Cardiac septum (tissue), 1 donor: ENCODE results near the gene TEX14. TPM values are rescaled to one million over a fixed set of nuclear protein-coding genes. Genes with fewer than 3 reads are reported as not detected.

Experiments
- DNase-seq: peaks from one replicate; pipeline ENCODE4 v3.0.0-alpha.2; 2020; ENCODE audit warnings: low spot score
- intact Hi-C: fragments of 100-400 bp; cut with DNase I; formaldehyde crosslinking; loops from one replicate; pipeline ENCODE4 v1.14.0; 2022
- total RNA-seq: library from RNA; stranded (reverse); fragmentation: NEBNext Ultra II Directional; extraction: Animal tissue kit (Norgen Biotek cat#: 25700); gene quantifications from one replicate; pipeline ENCODE4 v1.2.1, GENCODE V29; 2021
- donor health status: DM: no; HTN: no; CAD: no.

The TEX14 gene
- total RNA-seq, 1 donor from 2014 or later, result 0.32 TPM

DNA sequence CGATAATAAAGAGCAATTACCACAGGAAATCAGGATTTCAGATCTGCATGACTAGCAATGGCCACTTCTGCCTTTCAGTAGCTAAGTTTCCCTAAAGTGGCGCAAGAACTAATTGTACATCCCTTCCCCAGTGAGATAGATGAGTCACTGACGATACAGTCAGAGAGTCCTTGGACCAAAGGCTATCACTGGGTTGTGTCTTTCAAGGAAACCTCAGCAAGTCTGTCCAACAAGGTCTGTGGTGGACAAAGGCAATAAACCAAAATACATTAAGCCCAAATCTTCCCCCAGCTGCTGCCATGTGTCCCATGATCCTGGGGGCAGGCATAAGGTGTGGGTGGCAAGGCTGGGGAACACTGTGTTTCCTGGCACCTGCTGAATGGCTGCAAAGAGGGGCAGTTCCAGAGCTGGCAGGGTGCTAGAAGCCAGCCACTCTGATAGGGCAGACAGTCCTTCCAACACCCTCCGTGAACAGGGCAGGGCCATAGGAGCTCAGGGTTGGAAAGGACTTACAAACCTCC is 156.9 kb downstream of the TEX14 start:
- intact Hi-C loops, result loop anchor here (5.0 kb wide), 1 partner anchor 52 kb away; no protein-coding TSS in a partner anchor
- no peak for DNase-seq

DNA sequence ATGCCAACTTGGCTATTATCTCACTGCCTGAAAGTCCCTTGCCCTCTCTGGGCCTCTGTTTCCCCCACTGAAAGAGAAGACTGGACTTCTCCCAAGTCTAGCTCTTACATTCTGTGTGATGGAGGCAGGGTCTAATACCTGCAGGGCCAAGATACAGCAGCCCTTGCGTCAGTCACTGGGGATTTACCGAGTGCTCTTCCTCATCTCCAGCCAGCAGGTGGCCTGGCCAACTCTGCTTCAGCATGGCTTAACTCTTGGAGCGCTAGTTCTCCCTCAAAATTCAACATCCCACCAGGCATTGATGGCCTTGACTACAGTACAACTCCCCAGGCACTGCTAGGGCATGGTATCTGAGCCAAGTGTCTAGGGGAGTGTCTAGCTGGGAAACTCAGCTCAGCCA is 157.5 kb downstream of the TEX14 start:
- intact Hi-C loops, result loop anchor here (5.0 kb wide), 1 partner anchor 53 kb away; no protein-coding TSS in a partner anchor
- no peak for DNase-seq

DNA sequence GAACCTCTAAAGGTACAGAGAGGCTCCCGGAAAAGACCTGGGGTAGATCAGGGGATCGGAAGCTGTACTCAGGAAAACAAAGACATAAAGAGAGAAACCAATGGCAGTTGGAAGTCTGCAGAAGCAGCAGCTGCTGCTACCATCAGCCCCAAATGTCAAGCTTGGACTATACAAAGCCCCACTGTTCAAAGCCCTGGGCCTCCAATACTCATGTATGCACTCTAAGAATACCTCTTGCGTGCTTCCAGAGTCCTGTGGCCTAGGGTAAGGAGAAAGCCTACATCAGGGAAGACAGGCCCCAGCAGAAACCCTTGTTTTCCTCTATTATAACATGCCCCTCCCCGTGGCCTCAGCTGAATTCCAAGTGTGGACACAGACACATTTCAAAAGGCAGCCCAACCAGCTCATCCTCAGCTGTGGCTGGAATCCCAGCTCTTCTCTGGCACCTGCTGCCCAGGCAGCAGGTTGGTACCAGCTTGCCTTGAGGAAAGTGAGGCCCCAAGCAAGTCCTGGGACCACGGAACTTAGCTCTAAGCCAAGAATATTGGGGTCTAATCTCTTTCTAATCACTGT is 158.1 kb downstream of the TEX14 start:
- DNase-seq, result no peak
- intact Hi-C loops, result loop anchor here (5.0 kb wide), 1 partner anchor 54 kb away; no protein-coding TSS in a partner anchor

DNA sequence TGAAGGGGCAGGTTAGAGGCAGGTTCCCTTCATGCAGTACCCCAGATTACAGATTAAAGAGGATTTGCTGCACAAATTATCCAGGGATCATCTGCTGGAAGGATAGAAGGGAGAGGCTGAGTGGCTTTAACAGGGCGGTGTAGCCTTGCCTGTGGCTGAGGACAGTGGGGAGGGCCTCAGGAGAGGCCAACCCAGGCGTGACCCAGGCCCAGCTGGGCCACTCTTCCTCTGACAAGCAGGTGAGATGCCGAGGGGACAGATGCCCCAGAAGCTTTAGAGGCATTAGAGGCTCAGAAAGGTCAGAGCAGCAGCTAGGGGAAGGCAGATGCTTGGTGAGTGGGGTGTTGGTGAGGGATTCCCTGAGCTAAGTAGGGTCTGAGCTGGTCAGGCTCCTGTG is 159.3 kb downstream of the TEX14 start:
- peak; percentile 38 for DNase-seq
- intact Hi-C loops, result loop anchor here (5.0 kb wide), 1 partner anchor 55 kb away; no protein-coding TSS in a partner anchor

DNA sequence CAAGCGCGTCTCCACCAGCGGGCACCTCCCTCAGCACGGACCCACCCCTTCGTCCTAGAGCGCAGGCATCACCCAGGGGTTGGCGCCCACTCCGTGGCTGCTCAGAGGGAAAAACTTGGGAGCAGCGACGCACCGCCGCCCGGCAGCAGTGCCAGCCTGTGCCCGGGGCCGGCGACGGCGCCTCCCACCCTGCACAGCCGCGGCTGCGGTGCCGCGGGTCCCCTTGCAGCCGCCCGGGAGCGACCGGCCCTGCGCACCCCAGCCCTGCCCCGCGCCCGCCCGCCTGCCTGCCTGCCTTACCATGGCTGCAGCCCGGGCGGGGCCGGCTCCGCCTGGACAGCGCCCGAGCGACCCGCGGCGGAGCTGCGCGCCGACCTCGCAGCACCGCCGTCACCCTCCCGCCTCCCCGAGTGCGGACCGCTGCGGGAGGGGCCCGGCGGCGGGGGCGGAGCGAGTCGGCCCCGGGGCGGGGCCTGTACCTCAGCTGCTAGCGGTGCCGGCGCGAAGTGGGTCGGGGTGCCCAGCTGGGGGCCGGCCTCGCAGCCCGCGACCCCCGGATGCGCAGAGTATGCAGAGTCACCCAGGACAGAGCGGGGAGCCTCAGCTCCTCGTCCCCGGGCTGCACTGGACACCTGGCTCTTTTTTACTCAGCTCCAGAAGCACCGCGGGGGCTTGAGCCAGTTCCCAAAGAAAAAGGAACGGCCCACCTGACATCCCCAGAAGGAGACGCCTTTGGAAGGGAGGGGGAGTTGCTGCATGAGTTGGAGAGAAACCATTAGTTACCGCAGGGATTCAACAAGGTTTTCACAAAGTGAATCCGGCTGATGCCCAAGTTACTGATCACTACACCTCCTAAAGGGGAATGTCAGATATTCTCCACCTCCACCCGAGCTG is 159.9 kb downstream of the TEX14 start:
- intact Hi-C loops, result loop anchor here (5.0 kb wide), 1 partner anchor 55 kb away; no protein-coding TSS in a partner anchor
- DNase-seq, result peak; percentile 86

DNA sequence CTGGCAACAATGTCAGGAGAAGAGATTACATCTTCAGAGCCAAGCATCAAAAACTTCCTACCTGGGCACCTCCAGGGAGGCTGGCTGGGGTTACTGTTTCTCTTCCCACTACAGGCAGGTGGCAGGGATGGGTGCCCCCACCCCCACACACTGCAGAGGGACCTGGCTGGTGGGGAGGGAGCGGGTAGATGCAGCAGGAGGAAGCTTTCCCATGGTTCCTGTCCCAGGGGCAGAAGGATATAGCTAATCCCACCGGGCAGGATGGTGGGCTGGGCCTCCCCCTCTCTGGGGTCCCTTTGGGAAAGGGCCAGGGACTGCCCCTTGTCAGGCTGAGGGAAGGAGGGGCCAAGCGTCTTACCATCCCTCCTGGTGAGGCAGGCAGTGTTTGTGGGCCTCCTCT is 160.7 kb downstream of the TEX14 start:
- intact Hi-C loops, result loop anchor here (5.0 kb wide), 1 partner anchor 56 kb away; no protein-coding TSS in a partner anchor
- DNase-seq, result no peak

DNA sequence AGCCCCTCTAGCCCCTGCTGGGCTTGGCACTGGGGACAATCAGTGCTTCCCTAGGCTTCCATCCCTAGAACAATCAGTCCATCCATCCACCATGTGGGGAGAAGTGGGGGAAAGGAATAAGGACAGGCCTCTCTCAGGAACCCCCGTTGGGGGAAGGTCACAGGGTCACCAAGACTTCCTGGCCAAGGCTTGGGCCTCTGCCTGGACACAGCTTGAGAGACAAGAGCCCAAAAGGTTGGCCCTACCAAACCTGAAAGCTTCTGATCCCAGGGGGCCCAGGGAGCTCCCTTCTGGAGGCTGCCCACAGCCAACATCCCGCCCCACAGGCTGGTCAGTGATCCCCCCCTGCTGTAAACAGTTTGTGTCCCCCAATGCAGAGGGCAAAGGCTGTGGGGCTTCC is 161.2 kb downstream of the TEX14 start:
- peak; percentile 50 for DNase-seq
- intact Hi-C loops, result loop anchor here (5.0 kb wide), 1 partner anchor 57 kb away; no protein-coding TSS in a partner anchor

DNA sequence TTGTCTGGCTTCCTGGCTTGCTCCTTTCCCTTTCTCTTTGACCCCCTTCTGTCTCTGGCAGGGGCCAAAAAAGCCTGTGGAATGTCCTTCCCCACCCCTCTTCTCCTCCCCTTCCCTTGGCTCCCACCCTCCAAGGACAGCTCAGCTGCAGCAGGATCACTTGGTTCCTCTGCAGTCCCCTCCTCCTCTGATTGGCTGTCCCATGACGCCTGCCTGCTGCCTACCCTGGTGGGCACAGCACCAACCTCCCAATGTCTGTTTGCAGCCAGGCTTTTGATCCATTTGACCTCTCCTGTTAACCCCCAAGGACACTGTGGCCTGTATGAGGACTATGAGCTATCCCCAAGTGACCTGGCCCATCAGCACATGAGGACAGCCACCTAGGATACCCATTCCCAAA is 162.6 kb downstream of the TEX14 start:
- no peak for DNase-seq
- intact Hi-C loops, result loop anchor here (10.0 kb wide), 2 partner anchors 166 to 686 kb away; partner anchors contain the start of genes RAD51C, SMG8 and TEX14

DNA sequence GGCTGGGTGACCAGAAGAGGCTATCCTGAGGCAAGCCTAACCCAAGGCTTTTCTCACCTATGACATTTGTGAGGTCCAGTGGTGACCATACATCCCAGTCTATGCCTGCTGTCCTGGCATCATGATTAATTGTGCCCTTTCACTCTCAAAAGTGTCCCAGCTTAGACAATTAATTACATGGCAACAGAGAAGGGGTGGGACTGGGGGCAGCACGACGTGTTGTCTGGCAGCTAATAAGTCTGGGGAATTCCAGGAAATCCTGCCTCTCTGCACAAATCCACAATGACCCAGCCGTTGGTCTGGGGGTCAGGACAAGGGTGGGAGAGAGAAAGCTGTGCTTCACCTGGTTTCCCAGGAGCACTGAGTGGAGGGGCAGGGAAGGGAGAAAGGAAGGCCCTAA is 163.4 kb downstream of the TEX14 start:
- intact Hi-C loops, result loop anchor here (10.0 kb wide), 2 partner anchors 166 to 686 kb away; partner anchors contain the start of genes RAD51C, SMG8 and TEX14
- no peak for DNase-seq

DNA sequence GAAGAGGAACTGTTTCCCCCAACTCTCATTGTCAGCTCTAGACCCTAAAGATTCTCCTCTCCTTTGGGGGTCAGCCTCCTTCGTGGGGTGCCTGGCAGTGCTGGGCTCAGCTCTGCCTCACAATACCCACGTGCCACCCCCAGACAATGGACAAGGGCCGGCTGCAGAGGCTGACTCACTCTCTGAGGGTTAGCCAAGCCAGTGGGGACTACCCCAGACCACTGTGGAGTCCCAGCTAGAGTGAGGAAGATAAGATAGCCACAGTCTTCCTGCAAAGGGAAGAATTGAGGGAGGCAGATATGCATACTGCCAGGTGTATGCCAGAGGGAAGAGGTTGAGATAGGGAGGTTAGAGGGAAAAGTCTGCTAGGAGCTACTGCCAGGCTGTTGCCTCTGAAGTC is 163.9 kb downstream of the TEX14 start:
- intact Hi-C loops, result loop anchor here (10.0 kb wide), 2 partner anchors 167 to 687 kb away; partner anchors contain the start of genes RAD51C, SMG8 and TEX14

DNA sequence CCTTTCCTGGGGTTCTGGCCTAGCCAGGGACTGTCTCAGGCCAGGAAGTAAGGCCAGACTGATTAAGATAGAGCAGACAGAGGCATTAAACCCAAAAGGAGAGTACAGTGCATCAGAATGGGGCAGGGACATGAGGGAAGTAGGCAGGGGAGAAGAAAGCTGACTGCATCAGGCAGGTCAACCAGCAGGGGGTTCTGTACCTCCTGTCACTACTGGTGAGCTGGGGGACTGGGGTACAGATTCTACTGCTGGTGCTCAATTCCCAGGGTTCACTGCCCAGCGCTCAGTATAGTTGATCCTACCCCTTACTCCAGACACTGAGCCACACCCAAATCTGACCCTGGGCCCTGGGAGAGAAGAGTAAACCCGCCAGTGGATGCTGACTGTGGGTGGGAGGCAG is 164.5 kb downstream of the TEX14 start:
- intact Hi-C loops, result loop anchor here (10.0 kb wide), 2 partner anchors 167 to 687 kb away; partner anchors contain the start of genes RAD51C, SMG8 and TEX14

More for the DNA sequence above, 163.9 kb downstream of the TEX14 start:
- no peak for DNase-seq

DNA sequence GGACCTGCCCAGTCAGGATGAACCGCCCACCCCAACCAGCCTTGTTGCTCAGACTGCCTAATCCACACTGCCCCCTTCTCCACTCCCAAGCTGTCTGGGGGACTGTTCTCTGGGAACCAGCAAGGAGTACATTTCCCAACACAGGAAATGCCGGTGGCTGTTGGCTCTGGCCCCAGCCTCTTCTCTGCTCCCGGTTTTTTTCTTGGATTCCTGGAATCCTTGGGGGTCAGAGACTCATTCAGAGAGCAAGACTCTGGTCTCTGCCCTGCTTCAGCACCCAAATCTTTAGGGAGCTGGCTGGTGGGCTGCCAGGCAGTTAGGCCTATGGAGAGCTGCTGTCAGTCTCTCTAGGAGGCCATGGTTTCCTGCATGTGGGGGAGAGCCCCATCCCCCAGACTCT is 166.6 kb downstream of the TEX14 start:
- intact Hi-C loops, result loop anchor here (10.0 kb wide), 2 partner anchors 170 to 690 kb away; partner anchors contain the start of genes RAD51C, SMG8 and TEX14
- DNase-seq, result no peak

More for the DNA sequence above, 164.5 kb downstream of the TEX14 start:
- no peak for DNase-seq

DNA sequence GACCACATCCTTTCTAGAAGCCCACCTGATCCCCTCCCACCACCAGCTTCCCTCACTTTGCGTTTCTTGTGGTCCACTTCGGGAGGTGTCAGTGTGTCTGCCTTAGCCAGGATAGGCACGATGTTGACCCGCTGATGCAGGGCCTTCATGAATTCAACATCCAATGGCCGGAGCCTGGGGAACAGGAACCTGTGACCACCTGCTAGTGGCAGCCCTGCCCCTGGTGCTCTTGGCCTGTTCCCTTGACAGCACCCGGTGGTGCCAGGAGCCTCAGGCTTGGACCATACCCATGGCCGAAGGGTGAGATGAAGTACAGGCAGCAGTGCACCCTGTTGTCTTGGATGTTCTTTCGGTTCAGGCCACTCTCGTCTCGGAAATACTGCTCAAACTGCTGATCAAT is 170.2 kb downstream of the TEX14 start:
- no peak for DNase-seq
- intact Hi-C loops, result loop anchor here (10.0 kb wide), 2 partner anchors 173 to 693 kb away; partner anchors contain the start of genes RAD51C, SMG8 and TEX14

DNA sequence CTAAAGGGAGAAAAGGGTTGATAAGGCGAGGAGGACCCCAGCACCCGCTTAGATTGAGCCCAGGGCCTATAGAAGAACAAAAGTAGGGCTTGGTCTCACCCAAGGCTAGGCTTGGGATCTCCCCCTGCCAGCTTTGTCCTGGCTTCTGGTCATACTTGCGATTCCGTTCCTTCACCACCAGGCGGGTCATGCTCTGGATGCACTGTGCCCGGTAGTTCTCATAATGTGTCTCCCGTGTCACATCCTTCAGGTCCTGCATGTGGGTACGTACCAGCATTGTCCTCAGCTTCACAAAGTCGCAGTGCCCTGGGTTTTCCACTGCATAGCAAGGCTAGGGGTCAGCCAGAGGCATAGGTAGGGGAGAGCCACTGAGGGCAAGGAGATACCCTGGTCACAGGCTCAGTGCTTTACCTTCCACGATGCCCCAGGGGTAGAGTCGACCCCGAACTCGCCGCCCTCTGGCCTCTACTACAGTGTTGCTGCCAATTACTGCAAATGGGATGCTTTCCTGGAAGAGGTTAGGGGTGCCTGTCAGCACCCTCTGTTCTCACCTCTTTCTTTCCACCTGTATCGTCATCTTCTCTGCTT is 170.9 kb downstream of the TEX14 start:
- no peak for DNase-seq
- intact Hi-C loops, result loop anchor here (10.0 kb wide), 2 partner anchors 174 to 694 kb away; partner anchors contain the start of genes RAD51C, SMG8 and TEX14

DNA sequence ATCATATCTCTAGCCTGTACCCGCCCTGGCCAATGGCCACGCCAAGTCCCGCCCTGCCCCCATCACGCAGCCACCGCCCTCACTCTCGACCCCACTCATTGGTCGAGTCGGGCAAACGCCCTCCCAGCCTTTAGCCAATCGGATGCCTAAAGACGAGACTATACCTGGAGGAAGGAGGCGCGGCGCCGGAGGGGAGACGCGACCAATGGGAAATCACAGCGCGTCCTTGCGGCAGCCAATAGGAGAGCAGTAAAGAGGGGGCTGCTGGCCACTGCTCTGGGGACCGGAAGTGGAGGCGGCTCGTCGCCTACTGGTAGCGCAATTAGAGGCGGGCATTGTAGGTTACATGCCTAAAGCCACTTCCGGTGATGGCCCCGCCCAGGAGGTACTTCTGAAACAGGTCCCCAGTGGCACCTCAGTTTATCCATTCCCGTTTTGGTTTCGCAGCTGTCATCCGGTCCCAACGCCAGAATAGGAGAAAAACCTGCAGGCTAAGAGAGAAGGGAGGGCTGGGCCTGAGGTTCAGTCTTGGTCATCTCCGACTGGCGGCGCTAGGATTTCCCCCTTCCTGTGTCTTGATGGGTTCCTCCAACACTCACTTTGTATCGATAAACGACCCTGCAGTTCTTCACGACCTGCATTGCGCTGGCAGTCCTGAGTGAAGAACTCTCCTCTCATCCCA is 173.8 kb downstream of the TEX14 start:
- intact Hi-C loops, result loop anchor here (1.0 to 10.0 kb wide), 5 partner anchors 69 to 1187 kb away; partner anchors contain the start of genes PTRH2, SUPT4H1 and VMP1
- peak; percentile 100 for DNase-seq

DNA sequence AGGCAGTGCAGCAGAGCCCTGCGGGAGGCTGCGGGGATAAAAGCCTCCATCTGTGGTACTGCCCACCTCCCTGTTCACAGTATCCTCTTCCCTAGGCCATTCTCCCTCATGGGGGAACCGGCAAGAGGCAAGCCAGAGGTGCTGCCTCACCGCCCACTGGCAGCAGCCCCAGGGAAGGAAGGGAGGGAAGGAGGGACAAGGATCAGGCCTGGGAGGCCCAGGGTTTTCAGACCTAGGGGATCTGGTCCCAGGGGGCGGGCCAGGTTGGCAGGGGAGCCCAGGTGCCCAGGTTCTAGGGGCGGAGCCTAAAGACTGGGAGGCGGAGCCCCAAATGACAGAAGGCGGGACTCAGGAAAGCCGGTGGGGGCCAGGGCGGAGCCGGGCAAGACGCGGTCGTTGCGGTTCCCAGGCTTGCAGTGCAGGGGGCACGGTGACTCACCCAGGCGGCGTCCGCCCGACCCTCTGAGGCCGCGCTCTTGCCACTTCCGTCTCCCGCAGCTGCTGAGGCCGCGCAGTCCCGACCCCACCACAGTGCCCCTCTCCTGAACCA is 174.4 kb downstream of the TEX14 start:
- no peak for DNase-seq
- intact Hi-C loops, result loop anchor here (5.0 to 10.0 kb wide), 3 partner anchors 70 to 1187 kb away; partner anchors contain the start of genes PTRH2, SUPT4H1 and VMP1

DNA sequence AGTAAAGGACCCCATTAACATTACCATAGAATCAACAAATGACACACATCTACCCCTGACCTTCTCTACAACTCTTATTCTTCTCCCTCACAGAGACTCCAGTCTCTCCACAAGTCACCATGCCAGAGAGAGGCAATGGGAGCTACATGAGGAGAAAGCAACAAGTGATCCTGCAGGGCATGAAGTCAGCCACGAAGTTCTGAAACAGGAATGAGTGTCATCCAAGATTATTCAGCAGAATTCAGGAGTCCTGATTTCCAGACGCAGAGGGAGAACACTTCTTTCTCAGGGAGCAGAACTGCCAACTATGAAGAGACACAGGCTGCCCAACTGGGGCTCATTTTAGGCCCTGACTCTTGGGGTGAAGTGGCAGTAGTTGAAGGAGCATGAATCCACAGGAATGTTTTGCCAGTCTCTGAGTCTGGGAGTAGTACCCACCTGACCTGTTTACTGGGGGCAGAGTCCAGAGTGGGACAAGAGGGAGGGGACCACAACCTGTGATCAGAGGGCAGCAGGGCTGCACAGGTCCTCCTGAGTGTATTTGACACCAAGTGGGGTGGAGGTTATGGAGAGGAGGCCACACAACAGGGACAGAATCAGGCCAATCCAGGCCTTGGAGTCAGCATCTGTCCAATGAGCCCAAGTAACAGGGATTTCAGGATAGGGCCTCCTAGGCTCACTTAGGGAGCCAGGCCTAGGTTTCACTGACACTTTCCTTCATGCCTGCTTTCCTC is 175.0 kb downstream of the TEX14 start:
- intact Hi-C loops, result loop anchor here (5.0 to 10.0 kb wide), 3 partner anchors 70 to 1188 kb away; partner anchors contain the start of genes PTRH2, SUPT4H1 and VMP1

More for the DNA sequence above, 175.0 kb downstream of the TEX14 start:
- no peak for DNase-seq
